ENCODE data around the gene FGF2. TPM values are rescaled to one million over a fixed set of nuclear protein-coding genes. Genes with fewer than 3 reads are reported as not detected.
"Not testable (repeated sequence)": the region's sequence is repeated elsewhere in the genome, so short reads cannot be mapped to it uniquely, and the experiment has no call there.

The FGF2 gene
- total RNA-seq, 1 donor from 2014 or later, result 6.0 TPM

GRCh38 chr4:122812823-122813222 is 13.8 kb upstream of the FGF2 start:
- DNase-seq (ENCODE audit: low read depth in 2 of 2), result not testable (repeated sequence)

GRCh38 chr4:122814426-122814825 is 12.2 kb upstream of the FGF2 start:
- no peak for DNase-seq (ENCODE audit: low read depth in 2 of 2)

GRCh38 chr4:122815248-122815647 is 11.4 kb upstream of the FGF2 start:
- DNase-seq (ENCODE audit: low read depth in 2 of 2), result no peak

GRCh38 chr4:122816476-122816875 is 10.2 kb upstream of the FGF2 start:
- no peak for DNase-seq (ENCODE audit: low read depth in 2 of 2)

GRCh38 chr4:122819708-122820449 is 6.8 kb upstream of the FGF2 start:
- DNase-seq (ENCODE audit: low read depth in 2 of 2), result no peak

- DNase-seq (ENCODE audit: low read depth in 2 of 2), result no peak
Measured at GRCh38 chr4:122821092-122821491, 5.5 kb upstream of the FGF2 start.

- DNase-seq (ENCODE audit: low read depth in 2 of 2), result no peak
Measured at GRCh38 chr4:122822466-122822865, 4.2 kb upstream of the FGF2 start.

GRCh38 chr4:122823476-122823875 is 3.2 kb upstream of the FGF2 start:
- peak; percentile 53 to 86 for DNase-seq (ENCODE audit: low read depth in 2 of 2)

GRCh38 chr4:122824616-122825015 is 2.0 kb upstream of the FGF2 start:
- DNase-seq (ENCODE audit: low read depth in 2 of 2), result no peak

GRCh38 chr4:122826079-122826527 is 528 bp upstream of the FGF2 start:
- DNase-seq (ENCODE audit: low read depth in 2 of 2), result no peak

- peak; percentile 47 to 65 for DNase-seq (ENCODE audit: low read depth in 2 of 2)
Measured at GRCh38 chr4:122827258-122827878, 737 bp downstream of the FGF2 start.

GRCh38 chr4:122827879-122828601 is 1.4 kb downstream of the FGF2 start:
- peak; percentile 45 to 75 for DNase-seq (ENCODE audit: low read depth in 2 of 2)

- DNase-seq (ENCODE audit: low read depth in 2 of 2), result no peak
Measured at GRCh38 chr4:122830426-122831095, 3.9 kb downstream of the FGF2 start.

- no peak for DNase-seq (ENCODE audit: low read depth in 2 of 2)
Measured at GRCh38 chr4:122831515-122832196, 5.0 kb downstream of the FGF2 start.

- no peak for DNase-seq (ENCODE audit: low read depth in 2 of 2)
Measured at GRCh38 chr4:122832732-122833131, 6.1 kb downstream of the FGF2 start.

GRCh38 chr4:122833999-122834398 is 7.4 kb downstream of the FGF2 start:
- no peak for DNase-seq (ENCODE audit: low read depth in 2 of 2)

GRCh38 chr4:122836941-122837340 is 10.3 kb downstream of the FGF2 start:
- DNase-seq (ENCODE audit: low read depth in 2 of 2), result peak in 1 of 2 donors; percentile 38

- DNase-seq (ENCODE audit: low read depth in 2 of 2), result no peak
Measured at GRCh38 chr4:122838034-122838433, 11.4 kb downstream of the FGF2 start.

- DNase-seq (ENCODE audit: low read depth in 2 of 2), result no peak
Measured at GRCh38 chr4:122842392-122842791, 15.8 kb downstream of the FGF2 start.

- no peak for DNase-seq (ENCODE audit: low read depth in 2 of 2)
Measured at GRCh38 chr4:122842984-122843531, 16.4 kb downstream of the FGF2 start.

- not testable (repeated sequence) for DNase-seq (ENCODE audit: low read depth in 2 of 2)
Measured at GRCh38 chr4:122844391-122844790, 17.8 kb downstream of the FGF2 start.
